ENCODE measurements around the gene PPM1L. TPM values are rescaled to one million over a fixed set of nuclear protein-coding genes. Genes with fewer than 3 reads are reported as not detected.
"Not testable (repeated sequence)": the region's sequence is repeated elsewhere in the genome, so short reads cannot be mapped to it uniquely, and the experiment has no call there.

PPM1L gene
- total RNA-seq, 1 donor from 2014 or later, result 14.2 TPM

DNA sequence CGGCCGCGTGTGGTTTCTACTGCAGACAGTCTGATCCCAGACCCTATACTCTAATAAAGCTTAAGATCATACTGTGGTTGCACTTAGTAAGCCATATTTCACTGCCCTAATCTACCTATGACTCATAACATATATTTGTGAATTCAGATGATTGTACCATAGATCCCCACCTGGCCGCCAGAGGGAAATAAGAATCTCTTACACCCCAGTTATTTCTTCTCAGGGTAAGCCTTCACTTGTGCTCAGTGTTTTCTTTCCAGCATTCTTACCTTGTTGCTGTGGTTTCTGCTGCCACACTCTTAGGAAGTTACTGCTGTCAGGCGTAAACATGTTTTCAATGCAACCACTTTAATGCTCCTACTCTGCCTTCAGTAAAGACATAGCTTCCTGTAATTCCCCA lies 243.2 kb downstream of the PPM1L start:
- no peaks in the 10 kb centered on the region for H3K4me1 ChIP-seq
- intact Hi-C loops (cut with DNase I), result no loop called here
- no peak for DNase-seq (ENCODE audit: extremely low spot score in 2 of 2)
- H3K27ac ChIP-seq, result no peak overlapping the region
- no peaks in the 10 kb centered on the region for H3K36me3 ChIP-seq
- no peaks in the 10 kb centered on the region for H3K27me3 ChIP-seq
- no peak overlapping the region for H3K4me3 ChIP-seq
- TF ChIP-seq, protein P1, sequence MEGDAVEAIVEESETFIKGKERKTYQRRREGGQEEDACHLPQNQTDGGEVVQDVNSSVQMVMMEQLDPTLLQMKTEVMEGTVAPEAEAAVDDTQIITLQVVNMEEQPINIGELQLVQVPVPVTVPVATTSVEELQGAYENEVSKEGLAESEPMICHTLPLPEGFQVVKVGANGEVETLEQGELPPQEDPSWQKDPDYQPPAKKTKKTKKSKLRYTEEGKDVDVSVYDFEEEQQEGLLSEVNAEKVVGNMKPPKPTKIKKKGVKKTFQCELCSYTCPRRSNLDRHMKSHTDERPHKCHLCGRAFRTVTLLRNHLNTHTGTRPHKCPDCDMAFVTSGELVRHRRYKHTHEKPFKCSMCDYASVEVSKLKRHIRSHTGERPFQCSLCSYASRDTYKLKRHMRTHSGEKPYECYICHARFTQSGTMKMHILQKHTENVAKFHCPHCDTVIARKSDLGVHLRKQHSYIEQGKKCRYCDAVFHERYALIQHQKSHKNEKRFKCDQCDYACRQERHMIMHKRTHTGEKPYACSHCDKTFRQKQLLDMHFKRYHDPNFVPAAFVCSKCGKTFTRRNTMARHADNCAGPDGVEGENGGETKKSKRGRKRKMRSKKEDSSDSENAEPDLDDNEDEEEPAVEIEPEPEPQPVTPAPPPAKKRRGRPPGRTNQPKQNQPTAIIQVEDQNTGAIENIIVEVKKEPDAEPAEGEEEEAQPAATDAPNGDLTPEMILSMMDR (IDR thresholded peaks at IDR 0.05), result no peak
- TF ChIP-seq POLR2AphosphoS5 (IDR thresholded peaks at IDR 0.05; ENCODE audit: insufficient read depth in 1 of 2, low read depth in 1 of 2) (no peak), POLR2A (IDR thresholded peaks at IDR 0.05) (no peak)
- H3K9me3 ChIP-seq, result no peaks in the 10 kb centered on the region

DNA sequence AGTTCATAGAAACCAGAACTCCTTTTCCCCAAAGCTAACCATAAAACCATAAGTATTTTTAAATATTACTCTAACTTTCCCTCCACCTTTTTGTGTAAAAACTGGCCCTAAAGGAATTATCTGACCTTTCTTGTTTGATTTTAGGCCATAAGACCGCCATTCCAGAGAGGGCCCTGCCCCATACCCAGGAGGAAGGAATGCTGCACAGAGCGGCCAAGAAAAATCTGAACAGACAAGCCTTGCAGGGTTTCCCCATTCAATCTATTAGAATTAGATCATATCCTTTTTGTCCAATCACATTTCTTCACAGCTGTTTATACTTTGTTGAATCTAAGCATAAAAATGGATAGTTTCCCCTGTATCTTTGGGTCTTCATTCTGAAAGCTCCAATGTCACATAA lies 252.1 kb downstream of the PPM1L start:
- H3K27me3 ChIP-seq, result no peaks in the 10 kb centered on the region
- H3K36me3 ChIP-seq, result no peaks in the 10 kb centered on the region
- no peak for DNase-seq (ENCODE audit: extremely low spot score in 2 of 2)
- H3K4me3 ChIP-seq, result no peak overlapping the region
- no peaks in the 10 kb centered on the region for H3K9me3 ChIP-seq
- TF ChIP-seq POLR2A (IDR thresholded peaks at IDR 0.05) (no peak), POLR2AphosphoS5 (IDR thresholded peaks at IDR 0.05; ENCODE audit: insufficient read depth in 1 of 2, low read depth in 1 of 2) (no peak)
- TF ChIP-seq, protein P1 (IDR thresholded peaks at IDR 0.05), result no peak
- intact Hi-C loops (cut with DNase I), result no loop called here
- H3K27ac ChIP-seq, result no peak overlapping the region
- no peaks in the 10 kb centered on the region for H3K4me1 ChIP-seq

DNA sequence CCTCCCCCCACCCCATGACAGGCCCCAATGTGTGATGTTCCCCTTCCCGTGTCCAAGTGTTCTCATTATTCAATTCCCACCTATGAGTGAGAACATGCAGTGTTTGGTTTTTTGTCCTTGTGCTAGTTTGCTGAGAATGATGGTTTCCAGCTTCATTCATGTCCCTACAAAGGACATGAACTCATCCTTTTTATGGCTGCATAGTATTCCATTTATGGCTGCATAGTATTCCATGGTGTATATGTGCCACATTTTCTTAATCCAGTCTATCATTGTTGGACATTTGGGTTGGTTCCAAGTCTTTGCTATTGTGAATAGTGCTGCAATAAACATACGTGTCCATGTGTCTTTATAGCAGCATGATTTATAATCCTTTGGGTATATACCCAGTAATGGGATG lies 254.1 kb downstream of the PPM1L start:
- H3K27me3 ChIP-seq; intact Hi-C loops (cut with DNase I): not testable (repeated sequence)

DNA sequence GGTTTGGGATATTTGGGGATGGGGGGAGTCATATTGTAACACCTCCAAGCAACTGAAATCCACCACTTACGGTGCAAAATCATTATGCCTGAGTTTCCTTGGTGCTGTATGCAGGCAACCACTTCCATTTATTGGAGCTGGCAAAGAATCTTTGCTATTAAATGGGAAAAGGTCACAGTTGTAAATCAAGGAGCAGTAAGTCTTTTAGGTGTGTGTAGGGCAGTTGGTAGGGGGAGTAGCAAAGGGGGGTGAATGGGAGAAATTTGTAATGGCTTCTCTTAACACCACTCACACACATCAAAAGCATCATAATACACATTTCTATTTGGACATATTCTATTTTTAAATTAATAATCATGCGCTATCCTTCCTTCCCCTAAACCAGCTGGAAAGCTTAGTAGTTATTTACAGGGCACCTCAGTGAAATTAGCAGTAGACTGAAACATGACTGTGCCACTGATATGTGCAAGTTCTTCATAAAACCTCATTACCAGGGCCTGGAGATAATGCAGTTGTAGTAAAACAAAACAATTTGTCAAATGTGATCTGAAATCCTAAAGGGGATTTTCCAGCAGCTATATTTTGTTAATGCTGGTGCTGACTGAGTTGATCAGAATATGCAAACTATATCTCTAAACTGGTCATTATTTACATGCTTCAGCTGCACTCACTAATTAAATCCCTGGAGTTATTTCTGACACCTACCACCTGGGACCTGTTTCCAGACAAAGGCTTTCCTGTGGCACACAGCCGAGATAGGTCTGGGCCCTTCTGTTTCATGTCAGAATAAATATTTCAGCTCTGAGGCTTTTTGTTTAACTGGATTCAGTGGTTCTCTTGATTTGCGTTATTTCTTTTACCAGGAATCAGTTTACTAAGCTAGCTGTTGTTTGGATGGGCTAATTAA lies 259.1 kb downstream of the PPM1L start:
- TF ChIP-seq POLR2AphosphoS5 (IDR thresholded peaks at IDR 0.05; ENCODE audit: insufficient read depth in 1 of 2, low read depth in 1 of 2), result no peak
- DNase-seq (ENCODE audit: extremely low spot score in 2 of 2), result no peak
- no peak overlapping the region for H3K4me3 ChIP-seq
- no peaks in the 10 kb centered on the region for H3K9me3 ChIP-seq
- H3K27me3 ChIP-seq, result no peaks in the 10 kb centered on the region
- no peaks in the 10 kb centered on the region for H3K36me3 ChIP-seq
- no peak overlapping the region for H3K27ac ChIP-seq
- intact Hi-C loops (cut with DNase I), result no loop called here
- no peaks in the 10 kb centered on the region for H3K4me1 ChIP-seq

More for the DNA sequence above, 254.1 kb downstream of the PPM1L start:
- DNase-seq (ENCODE audit: extremely low spot score in 2 of 2); H3K9me3 ChIP-seq; H3K27ac ChIP-seq; H3K4me1 ChIP-seq; H3K4me3 ChIP-seq; H3K36me3 ChIP-seq: not testable (repeated sequence)

DNA sequence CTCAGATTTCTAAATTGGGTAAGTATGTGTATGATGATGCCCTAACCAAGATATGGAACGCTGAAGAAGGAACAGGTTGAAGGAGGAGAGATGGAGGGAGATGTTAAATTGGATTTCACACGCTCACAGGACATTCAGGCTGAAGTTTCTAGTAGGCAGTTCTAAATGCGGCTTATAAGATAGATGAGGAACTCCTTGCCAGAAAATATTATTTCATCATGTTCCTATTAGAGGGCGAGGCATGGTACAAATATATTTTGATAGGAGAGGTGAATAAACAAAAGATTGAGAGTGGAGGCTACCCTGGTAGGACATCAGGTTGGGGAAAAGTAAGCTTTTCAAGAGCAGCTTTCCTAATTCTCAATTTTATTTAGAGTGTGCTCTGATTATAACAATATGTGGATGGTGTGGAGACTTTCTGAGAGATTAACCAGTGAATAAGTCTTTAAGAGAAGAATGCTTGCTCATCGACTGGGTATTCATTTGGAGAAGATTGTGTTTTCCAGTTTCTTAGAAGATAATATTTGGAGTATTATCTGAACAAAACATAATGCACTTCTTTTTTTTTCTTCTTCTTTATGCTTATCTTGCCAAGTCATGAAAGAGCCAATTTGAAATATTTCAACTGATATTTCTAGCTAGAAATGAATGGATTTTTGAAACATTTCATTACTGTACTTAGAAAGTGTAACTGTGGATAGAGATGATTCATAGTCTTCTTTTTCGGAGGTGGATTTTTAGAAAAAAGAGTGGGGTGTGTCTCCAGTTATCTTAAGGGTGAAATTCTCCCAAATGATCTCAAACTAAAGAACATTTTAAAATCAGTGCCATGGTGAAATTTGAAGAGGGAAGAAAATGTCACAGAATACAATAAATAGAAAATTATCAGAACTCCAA lies 260.6 kb downstream of the PPM1L start:
- TF ChIP-seq POLR2A (IDR thresholded peaks at IDR 0.05) (no peak), POLR2AphosphoS5 (IDR thresholded peaks at IDR 0.05; ENCODE audit: insufficient read depth in 1 of 2, low read depth in 1 of 2) (no peak)
- TF ChIP-seq, protein P1 (IDR thresholded peaks at IDR 0.05), result no peak
- no peak overlapping the region for H3K4me3 ChIP-seq
- DNase-seq (ENCODE audit: extremely low spot score in 2 of 2), result no peak
- H3K9me3 ChIP-seq, result no peaks in the 10 kb centered on the region
- H3K27ac ChIP-seq, result no peak overlapping the region
- intact Hi-C loops (cut with DNase I), result no loop called here
- no peaks in the 10 kb centered on the region for H3K36me3 ChIP-seq
- no peaks in the 10 kb centered on the region for H3K4me1 ChIP-seq
- no peaks in the 10 kb centered on the region for H3K27me3 ChIP-seq

Data from vagina (tissue), 2 donors.